ENCODE data around the gene PTPRF.

Gene PTPRF

GRCh38 chr1:43673261-43673660, 142.6 kb downstream of the PTPRF start:
- no peak for DNase-seq
